OCI-LY7 (cell line): ENCODE data around the gene TMEM37. TPM values are rescaled to one million over a fixed set of nuclear protein-coding genes. Genes with fewer than 3 reads are reported as not detected.

Experiments
- BruUV-seq: library from RNA; stranded (reverse); fragments of 400-500 nt; replicated peaks from 2 replicates; lab custom pipeline; 2021; lab: Mats Ljungman, UMichigan
- CTCF ChIA-PET: fragments of 300-600 bp; sonication (Branson Sonifier 250); formaldehyde crosslinking; loops from one replicate; lab custom pipeline; 2022; ENCODE audit warnings: antibody characterized with exemption; ENCODE audit not compliant: unreplicated experiment; lab: Charles Lee
- POLR2A ChIA-PET: fragments of 300-600 bp; sonication (Branson Sonifier 250); formaldehyde crosslinking; loops from one replicate; lab custom pipeline; 2022; ENCODE audit warnings: antibody characterized with exemption; lab: Charles Lee
- DNase-seq: peaks from one replicate; pipeline ENCODE4 v3.0.0-alpha.2; 2015; ENCODE audit warnings: low spot score
- H2AFZ ChIP-seq: fragments of 200-600 bp; sonication (generic), shearing (Covaris generic); 2 replicates; pipeline ENCODE4 v1.6.1; 2014; ENCODE audit warnings: mild to moderate bottlenecking, antibody characterized with exemption, low read length, moderate library complexity
- H3K27ac ChIP-seq: fragments of 200-600 bp; sonication (generic); 2 replicates; pipeline ENCODE4 v1.5.1; 2014; ENCODE audit warnings: mixed run types, low read depth, mild to moderate bottlenecking, moderate library complexity, low read length, inconsistent platforms; ENCODE audit not compliant: poor library complexity, severe bottlenecking
- H3K36me3 ChIP-seq: fragments of 200-600 bp; sonication (generic); 2 replicates; pipeline ENCODE4 v1.6.1; 2014; ENCODE audit warnings: mild to moderate bottlenecking, antibody characterized with exemption, low read length, moderate library complexity, mixed read lengths; ENCODE audit not compliant: insufficient read depth
- H3K4me1 ChIP-seq: fragments of 200-600 bp; sonication (generic); 2 replicates; pipeline ENCODE4 v1.5.1; 2014; ENCODE audit warnings: mild to moderate bottlenecking, low read length; ENCODE audit not compliant: insufficient read depth, poor library complexity, severe bottlenecking
- H3K4me2 ChIP-seq: fragments of 200-600 bp; sonication (generic); 2 replicates; pipeline ENCODE4 v1.6.1; 2014; ENCODE audit warnings: mild to moderate bottlenecking, low read length
- H3K4me3 ChIP-seq: fragments of 200-600 bp; sonication (generic); 2 replicates; pipeline ENCODE4 v1.5.1; 2014; ENCODE audit warnings: mild to moderate bottlenecking, low read depth, low read length; ENCODE audit not compliant: poor library complexity, severe bottlenecking
- H3K79me2 ChIP-seq: fragments of 200-600 bp; sonication (generic); 2 replicates; pipeline ENCODE4 v1.6.1; 2016; ENCODE audit warnings: low read depth, mild to moderate bottlenecking, low read length, moderate library complexity, mixed read lengths; ENCODE audit not compliant: insufficient read depth
- H3K9me2 ChIP-seq: fragments of 200-600 bp; sonication (generic); 2 replicates; pipeline ENCODE4 v1.6.1; 2016; ENCODE audit warnings: mild to moderate bottlenecking, low read length, mixed read lengths; ENCODE audit not compliant: insufficient read depth
- H3K9me3 ChIP-seq: fragments of 200-600 bp; sonication (generic); 2 replicates; pipeline ENCODE4 v1.6.1; 2014; ENCODE audit warnings: mild to moderate bottlenecking, mixed run types, low read length, mixed read lengths
- H4K20me1 ChIP-seq: fragments of 200-600 bp; sonication (generic); 2 replicates; pipeline ENCODE4 v1.6.1; 2014; ENCODE audit warnings: mild to moderate bottlenecking, antibody characterized with exemption, low read length, moderate library complexity, mixed read lengths; ENCODE audit not compliant: insufficient read depth
- EZH2phosphoT487 ChIP-seq: fragments of 200-600 bp; sonication (generic); IDR thresholded peaks from 2 replicates; pipeline ENCODE4 v1.6.1; 2018; ENCODE audit warnings: low read depth, borderline replicate concordance, mild to moderate bottlenecking, mixed run types, antibody characterized with exemption, low read length, moderate library complexity, mixed read lengths
- intact Hi-C: fragments of 100-400 bp; cut with micrococcal nuclease; formaldehyde crosslinking; loops from one replicate; pipeline ENCODE4 v1.10.0; 2022; ENCODE audit not compliant: unreplicated experiment
- total RNA-seq, 2 experiments: library from RNA; depleted of rRNA in 1 of 2; stranded (reverse); fragments of >200 nt in 1 of 2; shearing (Covaris generic) in 1 of 2; gene quantifications; 2 replicates each; pipeline ENCODE4 v1.2.3, GENCODE V29; 2014 to 2022
- TF ChIP-seq, protein P1 (sequence below): fragments of 200-600 bp; sonication (generic); conservative IDR thresholded peaks from 2 replicates; pipeline ENCODE4 v1.5.1; 2014; ENCODE audit warnings: mild to moderate bottlenecking, antibody characterized with exemption, low read length, moderate library complexity, mixed read lengths

TMEM37 gene
- total RNA-seq, 2 experiments from 2014 or later: not detected

DNA sequence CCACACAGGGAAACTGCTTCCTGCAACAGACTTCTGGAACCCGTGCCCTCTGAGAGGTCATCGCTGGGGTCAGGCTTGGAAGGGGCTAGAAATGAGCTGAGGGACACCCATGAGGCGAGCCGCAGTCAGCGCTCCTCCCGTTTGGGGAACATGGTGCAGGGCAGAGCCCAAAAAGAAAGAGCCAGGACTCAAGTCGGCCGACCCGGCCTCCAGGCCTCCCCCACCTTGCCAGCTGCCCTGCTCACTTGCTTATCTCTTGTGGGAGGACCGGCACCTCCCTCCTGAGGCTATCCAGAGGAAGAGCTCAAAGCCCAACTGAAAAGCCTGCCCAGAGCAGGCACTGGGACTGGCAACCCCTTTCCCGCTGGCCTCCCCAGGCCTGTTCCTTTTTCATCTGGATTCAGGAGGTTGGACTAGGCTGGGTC is 49.1 kb downstream of the TMEM37 start:
- no peak overlapping the region for H2AFZ ChIP-seq
- POLR2A ChIA-PET: interaction anchor here (0.6 to 0.8 kb wide), 2 partner anchors 42 to 84 kb away, joined by 3 read pairs; no protein-coding TSS in a partner anchor
- no peak overlapping the region for H3K27ac ChIP-seq
- H3K9me2 ChIP-seq: no peaks in the 10 kb centered on the region
- no peak overlapping the region for H3K4me2 ChIP-seq
- H3K4me3 ChIP-seq: no peak overlapping the region
- H3K9me3 ChIP-seq: no peaks in the 10 kb centered on the region
- intact Hi-C loops: no loop called here
- BruUV-seq: no TSS peak
- peaks cover 3% of the 10 kb centered on the region for H3K4me1 ChIP-seq
- CTCF ChIA-PET: no interaction called here
- no peaks in the 10 kb centered on the region for H3K79me2 ChIP-seq
- no peaks in the 10 kb centered on the region for H4K20me1 ChIP-seq
- no peaks in the 10 kb centered on the region for H3K36me3 ChIP-seq
- no peak for DNase-seq
- TF ChIP-seq, protein P1, sequence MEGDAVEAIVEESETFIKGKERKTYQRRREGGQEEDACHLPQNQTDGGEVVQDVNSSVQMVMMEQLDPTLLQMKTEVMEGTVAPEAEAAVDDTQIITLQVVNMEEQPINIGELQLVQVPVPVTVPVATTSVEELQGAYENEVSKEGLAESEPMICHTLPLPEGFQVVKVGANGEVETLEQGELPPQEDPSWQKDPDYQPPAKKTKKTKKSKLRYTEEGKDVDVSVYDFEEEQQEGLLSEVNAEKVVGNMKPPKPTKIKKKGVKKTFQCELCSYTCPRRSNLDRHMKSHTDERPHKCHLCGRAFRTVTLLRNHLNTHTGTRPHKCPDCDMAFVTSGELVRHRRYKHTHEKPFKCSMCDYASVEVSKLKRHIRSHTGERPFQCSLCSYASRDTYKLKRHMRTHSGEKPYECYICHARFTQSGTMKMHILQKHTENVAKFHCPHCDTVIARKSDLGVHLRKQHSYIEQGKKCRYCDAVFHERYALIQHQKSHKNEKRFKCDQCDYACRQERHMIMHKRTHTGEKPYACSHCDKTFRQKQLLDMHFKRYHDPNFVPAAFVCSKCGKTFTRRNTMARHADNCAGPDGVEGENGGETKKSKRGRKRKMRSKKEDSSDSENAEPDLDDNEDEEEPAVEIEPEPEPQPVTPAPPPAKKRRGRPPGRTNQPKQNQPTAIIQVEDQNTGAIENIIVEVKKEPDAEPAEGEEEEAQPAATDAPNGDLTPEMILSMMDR: no peak
- no peak for TF ChIP-seq EZH2phosphoT487

DNA sequence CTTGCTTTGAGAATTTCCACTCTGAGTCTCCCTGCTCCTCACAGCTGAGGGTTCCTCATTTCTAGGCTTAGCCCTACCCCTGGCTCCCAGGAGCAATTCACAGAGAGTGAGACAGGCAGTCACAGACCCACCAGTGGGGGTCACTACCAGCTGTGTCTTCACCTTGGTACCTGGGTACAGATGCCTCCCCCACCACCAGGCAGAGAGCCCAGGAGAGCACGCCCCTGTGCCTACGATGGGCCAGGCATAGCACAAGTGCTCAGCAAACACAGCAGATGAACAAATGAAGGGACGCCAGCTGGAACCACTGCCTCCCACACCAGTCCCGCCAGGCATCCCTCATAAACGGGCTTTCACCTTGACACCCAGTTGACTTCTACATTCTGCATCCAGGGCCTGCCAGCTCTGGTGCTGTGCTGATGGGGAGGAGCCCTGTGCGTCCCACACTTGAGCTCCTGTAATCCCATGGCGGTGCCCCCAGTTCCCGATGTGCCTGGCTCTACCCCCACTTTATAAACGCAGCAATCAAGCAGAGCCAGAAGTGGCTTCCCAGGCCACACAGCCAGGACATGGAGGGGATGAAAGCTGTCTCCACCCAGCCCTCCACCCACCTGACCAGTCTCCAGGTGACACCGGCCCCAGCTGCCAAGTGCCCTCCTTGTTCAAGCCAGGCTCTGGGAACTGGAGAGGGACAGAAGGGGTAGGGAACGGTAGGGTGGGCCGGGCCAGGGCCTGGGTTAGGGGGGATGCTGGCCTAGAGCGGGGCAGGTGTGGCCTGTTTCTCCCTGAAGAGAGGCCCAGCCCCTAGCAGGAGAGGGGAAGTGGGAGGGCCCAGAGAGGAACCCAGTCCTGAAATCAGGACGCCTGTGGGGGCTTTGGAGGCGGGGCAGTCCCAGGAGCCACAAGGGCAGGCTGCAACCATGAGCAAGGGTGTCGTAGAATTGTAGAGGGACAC is 50.1 kb downstream of the TMEM37 start:
- TF ChIP-seq, protein P1: no peak
- no peak for TF ChIP-seq EZH2phosphoT487
- CTCF ChIA-PET: no interaction called here

More for the DNA sequence above, 50.1 kb downstream of the TMEM37 start:
- H2AFZ ChIP-seq: no peak overlapping the region
- H3K36me3 ChIP-seq: no peaks in the 10 kb centered on the region
- H4K20me1 ChIP-seq: no peaks in the 10 kb centered on the region
- no peak for DNase-seq
- H3K4me2 ChIP-seq: no peak overlapping the region
- H3K9me3 ChIP-seq: no peaks in the 10 kb centered on the region
- no peaks in the 10 kb centered on the region for H3K4me1 ChIP-seq
- H3K79me2 ChIP-seq: no peaks in the 10 kb centered on the region
- H3K27ac ChIP-seq: no peak overlapping the region
- BruUV-seq: no TSS peak
- POLR2A ChIA-PET: no interaction called here
- H3K4me3 ChIP-seq: no peak overlapping the region
- no peaks in the 10 kb centered on the region for H3K9me2 ChIP-seq
- intact Hi-C loops: no loop called here
